GM21825 (cell line): ENCODE data around the gene SRSF5.
"Not testable (repeated sequence)": the region's sequence is repeated elsewhere in the genome, so short reads cannot be mapped to it uniquely, and the experiment has no call there.

Experiments used
- ATAC-seq: cut with Tn5 transposase; IDR thresholded peaks from one replicate; pipeline ENCODE4 v1.9.1; 2021; ENCODE audit warnings: mild to moderate bottlenecking, moderate library complexity; ENCODE audit not compliant: unreplicated experiment

The SRSF5 gene

GRCh38 chr14:69804902-69805301, 38.0 kb downstream of the SRSF5 start:
- no peak for ATAC-seq

GRCh38 chr14:69807192-69807591, 40.2 kb downstream of the SRSF5 start:
- ATAC-seq, result no peak

GRCh38 chr14:69808919-69809808, 42.2 kb downstream of the SRSF5 start:
- no peak for ATAC-seq

DNA sequence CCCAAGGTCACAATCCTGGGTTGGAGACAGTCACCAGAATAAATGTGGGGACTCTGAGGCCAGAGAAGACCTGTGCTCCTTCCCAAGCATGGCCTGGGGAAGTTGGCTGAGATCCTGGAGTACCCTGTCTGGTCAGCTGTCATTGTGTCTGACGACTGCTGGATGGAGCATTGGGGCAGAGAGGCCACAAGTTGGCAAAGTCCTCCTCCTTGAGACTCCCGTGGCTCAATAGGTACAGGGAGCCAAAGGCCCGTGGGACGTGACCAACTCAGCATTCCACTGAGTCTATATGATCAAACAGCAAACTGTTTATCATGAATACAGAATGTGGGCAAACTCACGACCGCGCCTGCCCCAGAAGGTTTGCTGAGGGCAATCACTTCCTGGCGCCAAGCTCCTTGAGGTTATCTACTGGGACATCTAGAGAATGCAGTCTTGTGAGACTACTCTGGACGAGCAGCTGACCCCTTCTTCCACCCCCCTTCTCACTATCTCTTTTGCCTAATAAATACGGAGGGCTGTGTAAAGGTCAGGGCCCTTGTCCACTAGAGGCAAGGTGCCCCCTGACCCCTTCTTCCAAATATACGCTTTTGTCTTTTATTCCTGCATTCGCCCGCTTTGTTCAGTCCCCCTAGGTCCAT, 44.4 kb downstream of the SRSF5 start:
- ATAC-seq, result no peak

- ATAC-seq, result no peak
These were observed 44.9 kb downstream of the SRSF5 start for GRCh38 chr14:69811868-69812252.

DNA sequence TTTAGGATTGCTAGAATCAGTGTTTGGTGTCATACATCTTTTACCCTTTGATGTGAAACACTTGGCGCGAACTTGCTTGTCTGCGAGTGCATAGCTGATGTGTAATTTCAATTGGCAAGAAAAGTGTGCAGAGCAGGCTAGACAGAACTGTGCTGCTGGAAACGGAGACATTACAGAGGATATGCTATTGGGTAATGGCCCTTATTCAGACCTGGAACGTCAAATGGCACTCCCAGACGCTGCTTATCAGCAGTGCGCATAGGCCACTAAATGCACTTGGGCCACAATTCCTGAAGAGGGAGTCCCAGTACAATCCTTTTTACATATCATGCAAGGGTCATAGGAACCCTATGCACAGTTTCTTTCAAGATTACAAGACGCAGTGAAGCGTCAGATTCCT, 45.8 kb downstream of the SRSF5 start:
- ATAC-seq, result no peak

GRCh38 chr14:69813346-69813745, 46.4 kb downstream of the SRSF5 start:
- not testable (repeated sequence) for ATAC-seq

DNA sequence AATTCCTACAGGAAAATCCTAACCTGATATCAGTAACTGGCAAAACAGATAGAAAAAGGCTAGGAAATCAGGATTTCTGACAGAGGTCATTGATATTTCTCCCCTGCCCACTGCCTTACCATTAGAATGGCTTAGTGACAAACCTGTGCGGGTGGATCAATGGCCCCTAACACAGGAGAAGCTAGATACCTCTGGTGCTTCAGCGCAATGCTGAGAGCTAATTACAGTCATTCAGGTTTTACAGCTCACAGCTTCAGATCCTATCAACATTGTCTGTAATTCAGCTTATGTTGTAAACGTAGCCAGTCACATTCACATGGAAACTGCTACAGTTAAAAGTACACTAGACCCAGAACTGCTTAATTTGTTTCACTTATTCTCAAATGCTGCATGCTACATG, 47.5 kb downstream of the SRSF5 start:
- no peak for ATAC-seq

DNA sequence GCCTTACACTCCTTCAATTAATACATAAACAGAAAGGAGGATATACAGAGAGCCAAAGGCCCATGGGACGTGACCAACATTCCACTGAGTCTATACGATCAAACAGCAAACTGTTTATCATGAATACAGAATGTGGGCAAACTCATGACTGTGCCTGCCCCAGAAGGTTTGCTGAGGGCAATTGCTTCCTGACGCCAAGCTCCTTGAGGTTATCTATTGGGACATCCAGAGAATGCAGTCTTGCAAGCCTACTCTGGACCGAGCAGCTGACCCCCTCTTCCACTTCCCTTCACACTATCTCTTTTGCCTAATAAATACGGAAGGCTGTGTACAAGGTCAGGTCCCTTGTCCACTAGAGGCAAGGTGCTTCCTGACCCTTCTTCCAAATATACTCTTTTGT, 48.6 kb downstream of the SRSF5 start:
- no peak for ATAC-seq

DNA sequence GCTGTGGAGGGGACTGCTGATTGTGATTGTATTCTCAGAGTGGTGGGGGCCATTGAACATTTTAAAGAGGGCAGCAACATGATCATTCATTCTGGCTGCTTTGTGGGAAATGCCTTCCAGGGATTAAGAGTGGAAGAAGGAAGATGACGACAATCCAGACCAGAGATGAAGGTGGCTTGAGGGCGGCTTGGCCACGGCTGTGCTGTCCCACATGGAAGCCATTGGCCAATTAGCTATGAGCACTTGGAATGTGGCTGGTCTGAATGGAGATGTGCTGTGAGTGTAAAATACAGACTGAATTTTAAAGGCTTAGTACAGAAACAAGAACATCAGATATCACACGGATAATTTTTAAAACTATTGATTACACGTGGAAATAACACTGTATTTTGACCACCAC, 49.3 kb downstream of the SRSF5 start:
- no peak for ATAC-seq

- ATAC-seq, result no peak
These were observed 51.8 kb downstream of the SRSF5 start for GRCh38 chr14:69818758-69819191.

DNA sequence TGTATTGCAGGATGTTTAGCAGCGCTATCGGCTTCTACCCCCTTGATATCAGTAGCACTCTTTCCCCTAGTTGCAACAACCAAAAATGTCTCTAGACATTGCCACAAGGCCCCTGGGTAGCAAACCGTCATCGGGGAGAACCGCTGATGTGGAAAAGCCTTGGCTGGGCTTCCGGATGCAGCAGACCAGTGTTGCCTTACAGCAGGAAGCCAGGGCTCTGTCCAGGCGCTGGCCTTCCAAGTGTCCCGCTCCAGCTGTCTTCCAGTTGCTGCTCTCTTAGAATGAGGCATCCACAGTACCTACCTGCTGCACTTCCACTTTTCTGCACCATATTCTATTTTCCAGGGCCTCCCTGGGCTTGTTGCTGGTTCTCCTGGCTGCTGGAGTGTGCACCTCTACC, 52.7 kb downstream of the SRSF5 start:
- no peak for ATAC-seq

DNA sequence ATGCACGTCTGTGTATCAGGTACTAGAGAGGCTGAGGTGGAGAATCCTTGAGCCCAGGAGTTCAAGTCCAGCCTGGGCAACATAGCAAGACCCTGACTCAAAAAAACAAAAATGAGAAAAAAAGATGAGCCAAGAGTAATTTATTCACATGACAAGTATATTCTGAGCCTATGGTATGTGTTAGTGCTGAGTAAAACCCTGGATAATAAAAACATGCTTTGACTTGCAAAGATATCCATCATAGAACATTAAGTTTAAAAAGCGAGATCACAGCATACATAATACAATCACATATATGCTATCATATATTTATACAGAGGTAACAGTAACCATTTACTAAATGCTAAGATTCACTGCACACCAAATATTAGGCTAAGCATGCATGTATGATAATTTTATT, 54.0 kb downstream of the SRSF5 start:
- no peak for ATAC-seq
